ENCODE measurements around the gene CHRND. TPM values are rescaled to one million over a fixed set of nuclear protein-coding genes. Genes with fewer than 3 reads are reported as not detected.

Gene CHRND
- total and polyA plus RNA-seq, 2 experiments from 2014 or later, result not detected

DNA sequence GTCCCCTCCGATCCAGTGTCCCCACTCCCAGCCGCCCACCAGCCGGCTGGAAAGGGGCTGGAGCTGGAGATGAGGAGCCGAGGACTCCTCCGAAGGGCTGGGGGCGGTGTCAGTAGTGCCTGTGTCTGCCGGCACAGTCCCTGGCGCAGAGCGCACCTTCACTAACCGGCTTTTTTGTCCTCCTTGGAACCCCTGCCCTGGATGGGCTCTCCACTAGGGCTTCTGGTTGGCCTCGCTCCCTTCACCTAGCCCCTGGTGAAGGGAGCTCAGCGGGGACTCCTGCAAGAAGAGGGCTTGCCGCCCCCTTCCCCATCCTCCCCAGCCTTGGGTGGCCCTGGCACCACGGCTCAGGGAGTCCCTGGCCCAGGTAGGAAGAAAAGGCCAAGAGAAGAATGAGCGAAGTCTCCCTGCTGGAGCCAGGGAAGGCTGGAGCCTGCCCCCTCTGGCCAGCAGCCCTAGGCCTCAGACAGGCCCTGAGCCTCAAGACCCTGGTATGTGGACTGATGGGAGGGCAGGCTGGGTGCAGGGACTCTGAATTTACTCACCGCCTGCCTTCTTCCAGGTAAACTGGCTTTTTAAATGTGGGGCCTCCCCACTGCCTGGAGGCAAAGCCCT is 37.8 kb upstream of the CHRND start:
- DNase-seq (ENCODE audit: low spot score), result no peak
- WGBS (ENCODE audit: low lambda C conversion rate, missing lambda C conversion rate), result 29% methylated on average over 15 of the region's 16 CpGs
- peaks cover 67% of the 10 kb centered on the region for H3K27me3 ChIP-seq

DNA sequence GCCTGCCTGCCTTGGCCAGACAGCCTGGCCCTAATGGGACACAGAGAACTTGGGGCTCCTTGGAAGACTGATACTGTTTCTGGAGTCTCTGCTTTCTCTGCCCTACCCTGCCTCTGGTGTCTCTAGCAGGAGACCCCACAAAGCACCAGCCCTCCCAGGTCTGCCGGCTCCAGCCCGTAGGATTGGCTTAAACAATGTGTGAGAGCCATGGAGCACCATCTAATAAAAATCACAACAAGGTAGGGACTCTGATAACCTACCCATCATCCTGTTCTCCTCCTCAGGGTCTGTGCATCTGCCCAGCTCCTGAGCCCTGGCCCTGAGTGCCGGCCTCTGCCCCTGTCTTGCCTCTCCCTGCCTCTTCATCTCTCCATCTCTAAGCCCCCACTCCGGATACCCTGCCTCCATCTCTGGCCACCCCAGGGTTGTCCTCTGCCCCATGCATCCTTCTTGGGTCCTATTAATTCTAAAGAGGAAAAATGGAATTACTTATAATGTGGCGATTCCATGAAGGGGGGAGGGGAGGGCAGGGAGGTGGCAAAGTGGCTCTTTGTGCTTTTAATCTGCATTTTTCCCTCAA is 37.1 kb upstream of the CHRND start:
- Histone ChIP-seq H3K36me3 (replicated peaks; ENCODE audit: insufficient read depth, low read depth) (no peaks in the 10 kb centered on the region), H3K4me3 (no peak overlapping the region), H3K27me3 (peaks cover 61% of the 10 kb centered on the region), H3K4me1 (ENCODE audit: insufficient read depth) (peaks cover 6% of the 10 kb centered on the region), H2AFZ (no peak overlapping the region), H3K4me2 (no peak overlapping the region), H4K20me1 (ENCODE audit: insufficient read depth, poor library complexity, severe bottlenecking) (no peaks in the 10 kb centered on the region), H3K79me2 (no peaks in the 10 kb centered on the region), H3K27ac (no peak overlapping the region), H3K9me2 (replicated peaks; ENCODE audit: insufficient read depth) (no peaks in the 10 kb centered on the region), H3K9me3 (ENCODE audit: low read depth) (no peaks in the 10 kb centered on the region)
- 83% methylated on average over 5 of the region's 5 CpGs for WGBS (ENCODE audit: low lambda C conversion rate, missing lambda C conversion rate)
- DNase-seq (ENCODE audit: low spot score), result no peak
- TF ChIP-seq, protein P1, sequence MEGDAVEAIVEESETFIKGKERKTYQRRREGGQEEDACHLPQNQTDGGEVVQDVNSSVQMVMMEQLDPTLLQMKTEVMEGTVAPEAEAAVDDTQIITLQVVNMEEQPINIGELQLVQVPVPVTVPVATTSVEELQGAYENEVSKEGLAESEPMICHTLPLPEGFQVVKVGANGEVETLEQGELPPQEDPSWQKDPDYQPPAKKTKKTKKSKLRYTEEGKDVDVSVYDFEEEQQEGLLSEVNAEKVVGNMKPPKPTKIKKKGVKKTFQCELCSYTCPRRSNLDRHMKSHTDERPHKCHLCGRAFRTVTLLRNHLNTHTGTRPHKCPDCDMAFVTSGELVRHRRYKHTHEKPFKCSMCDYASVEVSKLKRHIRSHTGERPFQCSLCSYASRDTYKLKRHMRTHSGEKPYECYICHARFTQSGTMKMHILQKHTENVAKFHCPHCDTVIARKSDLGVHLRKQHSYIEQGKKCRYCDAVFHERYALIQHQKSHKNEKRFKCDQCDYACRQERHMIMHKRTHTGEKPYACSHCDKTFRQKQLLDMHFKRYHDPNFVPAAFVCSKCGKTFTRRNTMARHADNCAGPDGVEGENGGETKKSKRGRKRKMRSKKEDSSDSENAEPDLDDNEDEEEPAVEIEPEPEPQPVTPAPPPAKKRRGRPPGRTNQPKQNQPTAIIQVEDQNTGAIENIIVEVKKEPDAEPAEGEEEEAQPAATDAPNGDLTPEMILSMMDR (IDR thresholded peaks at IDR 0.05; ENCODE audit: poor library complexity), result no peak
- TF ChIP-seq EZH2phosphoT487 (IDR thresholded peaks at IDR 0.05; ENCODE audit: low read depth, severe bottlenecking, unreplicated experiment) (no peak), EZH2 (IDR thresholded peaks at IDR 0.05; ENCODE audit: borderline replicate concordance) (no peak)

More for the DNA sequence above, 37.8 kb upstream of the CHRND start:
- Histone ChIP-seq H3K4me2 (peak overlapping the region; percentile 84), H3K4me3 (no peak overlapping the region), H4K20me1 (ENCODE audit: insufficient read depth, poor library complexity, severe bottlenecking) (no peaks in the 10 kb centered on the region), H3K27ac (no peak overlapping the region), H3K36me3 (replicated peaks; ENCODE audit: insufficient read depth, low read depth) (no peaks in the 10 kb centered on the region), H3K4me1 (ENCODE audit: insufficient read depth) (peaks cover 6% of the 10 kb centered on the region), H3K9me3 (ENCODE audit: low read depth) (no peaks in the 10 kb centered on the region), H3K79me2 (no peaks in the 10 kb centered on the region), H2AFZ (no peak overlapping the region), H3K9me2 (replicated peaks; ENCODE audit: insufficient read depth) (no peaks in the 10 kb centered on the region)
- TF ChIP-seq EZH2phosphoT487 (IDR thresholded peaks at IDR 0.05; ENCODE audit: low read depth, severe bottlenecking, unreplicated experiment) (no peak), EZH2 (IDR thresholded peaks at IDR 0.05; ENCODE audit: borderline replicate concordance) (peak; percentile 53)
- TF ChIP-seq, protein P1 (IDR thresholded peaks at IDR 0.05; ENCODE audit: poor library complexity), result no peak

DNA sequence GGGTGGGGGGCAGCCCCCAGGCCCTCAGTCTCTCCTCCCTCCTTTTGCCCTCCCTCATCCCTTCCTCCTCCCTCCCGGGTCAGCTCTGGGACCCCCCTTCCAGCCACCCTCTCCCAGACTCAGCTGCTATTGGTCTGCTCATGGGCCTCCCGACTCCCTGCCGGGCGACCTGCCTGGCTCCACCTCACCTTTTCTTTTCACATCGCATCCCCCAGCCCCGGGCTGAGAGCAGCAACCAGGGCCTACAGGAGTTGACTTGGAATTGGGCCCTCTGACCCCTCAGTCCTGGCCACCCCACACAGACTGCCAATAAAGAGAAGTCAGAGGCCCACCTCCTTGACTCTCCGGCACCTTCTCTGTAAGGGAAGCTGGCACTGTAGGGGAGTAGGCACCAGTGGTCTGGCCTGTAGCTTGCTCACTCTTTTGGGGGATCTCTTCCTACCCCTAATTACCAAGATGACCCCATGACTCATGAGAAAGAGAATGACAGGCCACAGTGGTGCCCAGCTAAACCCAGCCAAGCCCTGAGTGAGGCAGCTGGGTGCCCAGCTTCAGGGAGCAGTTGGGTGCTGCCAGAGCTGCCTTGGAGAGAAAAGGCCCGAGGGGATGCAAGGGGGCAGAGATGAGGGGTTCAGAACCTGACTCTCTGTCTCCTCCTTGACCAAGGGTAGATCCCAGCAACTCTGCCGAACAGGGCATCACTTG is 36.3 kb upstream of the CHRND start:
- DNase-seq (ENCODE audit: low spot score), result no peak
- peaks cover 53% of the 10 kb centered on the region for H3K27me3 ChIP-seq
- no peak overlapping the region for H2AFZ ChIP-seq
- H4K20me1 ChIP-seq (ENCODE audit: insufficient read depth, poor library complexity, severe bottlenecking), result no peaks in the 10 kb centered on the region
- H3K36me3 ChIP-seq (replicated peaks; ENCODE audit: insufficient read depth, low read depth), result no peaks in the 10 kb centered on the region
- no peak overlapping the region for H3K27ac ChIP-seq
- H3K9me2 ChIP-seq (replicated peaks; ENCODE audit: insufficient read depth), result no peaks in the 10 kb centered on the region
- H3K9me3 ChIP-seq (ENCODE audit: low read depth), result no peaks in the 10 kb centered on the region
- H3K4me2 ChIP-seq, result no peak overlapping the region
- no peaks in the 10 kb centered on the region for H3K79me2 ChIP-seq
- WGBS (ENCODE audit: low lambda C conversion rate, missing lambda C conversion rate), result 63% methylated on average over 9 of the region's 9 CpGs
- TF ChIP-seq, protein P1 (IDR thresholded peaks at IDR 0.05; ENCODE audit: poor library complexity), result no peak
- no peak for TF ChIP-seq EZH2 (IDR thresholded peaks at IDR 0.05; ENCODE audit: borderline replicate concordance)
- TF ChIP-seq EZH2phosphoT487 (IDR thresholded peaks at IDR 0.05; ENCODE audit: low read depth, severe bottlenecking, unreplicated experiment), result no peak
- H3K4me1 ChIP-seq (ENCODE audit: insufficient read depth), result peaks cover 6% of the 10 kb centered on the region
- no peak overlapping the region for H3K4me3 ChIP-seq
